A673 (cell line): ENCODE measurements around the gene TACC2. TPM values are rescaled to one million over a fixed set of nuclear protein-coding genes. Genes with fewer than 3 reads are reported as not detected.

Experiments
- BruUV-seq: library from RNA; stranded (reverse); fragments of 400-500 nt; replicated peaks from 2 replicates; lab custom pipeline; 2021; lab: Mats Ljungman, UMichigan
- CTCF ChIA-PET: fragments of 300-600 bp; sonication (Branson Sonifier 250); formaldehyde crosslinking; loops from one replicate; lab custom pipeline; 2022; ENCODE audit warnings: antibody characterized with exemption; lab: Charles Lee
- POLR2A ChIA-PET: fragments of 300-600 bp; sonication (Branson Sonifier 250); formaldehyde crosslinking; loops from one replicate; lab custom pipeline; 2022; ENCODE audit warnings: antibody characterized with exemption; ENCODE audit not compliant: low non-redundant PET; lab: Charles Lee
- DNase-seq: peaks from one replicate; pipeline ENCODE4 v3.0.0-alpha.2; 2015; ENCODE audit warnings: low spot score
- H3K27ac ChIP-seq: fragments of 200-600 bp; sonication (generic); 2 replicates; pipeline ENCODE4 v1.5.1; 2016; ENCODE audit warnings: mixed run types, low read depth, mild to moderate bottlenecking, mixed read lengths, antibody characterized with exemption, low read length; ENCODE audit not compliant: poor library complexity, severe bottlenecking
- H3K27me3 ChIP-seq: fragments of 200-600 bp; sonication (generic); replicated peaks from 2 replicates; pipeline ENCODE4 v1.6.1; 2017; ENCODE audit warnings: mixed run types, low read depth, mild to moderate bottlenecking, mixed read lengths, antibody characterized with exemption, low read length; ENCODE audit not compliant: insufficient read depth, poor library complexity
- H3K36me3 ChIP-seq: fragments of 200-600 bp; sonication (generic); 2 replicates; pipeline ENCODE4 v1.6.1; 2016; ENCODE audit warnings: mixed run types, mild to moderate bottlenecking, mixed read lengths, antibody characterized with exemption, low read length; ENCODE audit not compliant: insufficient read depth, poor library complexity, severe bottlenecking
- H3K4me1 ChIP-seq: fragments of 200-600 bp; sonication (generic); 2 replicates; pipeline ENCODE4 v1.6.1; 2017; ENCODE audit warnings: mixed run types, mild to moderate bottlenecking, mixed read lengths, antibody characterized with exemption, low read length; ENCODE audit not compliant: insufficient read depth, poor library complexity, severe bottlenecking
- H3K4me3 ChIP-seq: fragments of 200-600 bp; sonication (generic); 2 replicates; pipeline ENCODE4 v1.5.1; 2016; ENCODE audit warnings: low read depth, mixed run types, mild to moderate bottlenecking, mixed read lengths, low read length; ENCODE audit not compliant: poor library complexity, severe bottlenecking
- H3K9me3 ChIP-seq: fragments of 200-600 bp; sonication (generic); 2 replicates; pipeline ENCODE4 v1.6.1; 2016; ENCODE audit warnings: mixed run types, low read depth, mild to moderate bottlenecking, mixed read lengths, antibody characterized with exemption, low read length; ENCODE audit not compliant: poor library complexity, severe bottlenecking
- EZH2 ChIP-seq: fragments of 200-600 bp; sonication (generic); IDR thresholded peaks from 2 replicates; pipeline ENCODE4 v1.6.1; 2017; ENCODE audit warnings: borderline replicate concordance, low read depth, mild to moderate bottlenecking, mixed read lengths, antibody characterized with exemption, low read length; ENCODE audit not compliant: poor library complexity, severe bottlenecking
- intact Hi-C: fragments of 100-400 bp; cut with micrococcal nuclease; formaldehyde crosslinking; loops from one replicate; pipeline ENCODE4 v1.10.0; 2022; ENCODE audit not compliant: unreplicated experiment
- total RNA-seq: library from RNA; stranded (reverse); gene quantifications from 2 replicates; pipeline ENCODE4 v1.2.3, GENCODE V29; 2021
- TF ChIP-seq, protein P1 (sequence below): fragments of 300-800, 200-600 bp; sonication (generic); conservative IDR thresholded peaks from 2 replicates; pipeline ENCODE4 v1.5.1; 2017; ENCODE audit warnings: low read depth, mild to moderate bottlenecking, antibody characterized with exemption, low read length, moderate library complexity, mixed read lengths

The TACC2 gene
- total RNA-seq, 1 experiment from 2014 or later: 0.62 TPM

GRCh38 chr10:122159141-122159970, 170.4 kb downstream of the TACC2 start:
- ChIA-PET CTCF (no interaction called here), POLR2A (no interaction called here)
- Histone ChIP-seq H3K4me1 (no peaks in the 10 kb centered on the region), H3K27me3 (peaks cover 72% of the 10 kb centered on the region), H3K9me3 (no peaks in the 10 kb centered on the region), H3K36me3 (no peaks in the 10 kb centered on the region), H3K27ac (no peak overlapping the region), H3K4me3 (no peak overlapping the region)
- intact Hi-C loops: no loop called here
- DNase-seq: no peak
- no TSS peak for BruUV-seq
- TF ChIP-seq EZH2: no peak

GRCh38 chr10:122161795-122162194, 172.8 kb downstream of the TACC2 start:
- no peaks in the 10 kb centered on the region for H3K36me3 ChIP-seq
- CTCF ChIA-PET: no interaction called here
- no peak for DNase-seq
- TF ChIP-seq, protein P1, sequence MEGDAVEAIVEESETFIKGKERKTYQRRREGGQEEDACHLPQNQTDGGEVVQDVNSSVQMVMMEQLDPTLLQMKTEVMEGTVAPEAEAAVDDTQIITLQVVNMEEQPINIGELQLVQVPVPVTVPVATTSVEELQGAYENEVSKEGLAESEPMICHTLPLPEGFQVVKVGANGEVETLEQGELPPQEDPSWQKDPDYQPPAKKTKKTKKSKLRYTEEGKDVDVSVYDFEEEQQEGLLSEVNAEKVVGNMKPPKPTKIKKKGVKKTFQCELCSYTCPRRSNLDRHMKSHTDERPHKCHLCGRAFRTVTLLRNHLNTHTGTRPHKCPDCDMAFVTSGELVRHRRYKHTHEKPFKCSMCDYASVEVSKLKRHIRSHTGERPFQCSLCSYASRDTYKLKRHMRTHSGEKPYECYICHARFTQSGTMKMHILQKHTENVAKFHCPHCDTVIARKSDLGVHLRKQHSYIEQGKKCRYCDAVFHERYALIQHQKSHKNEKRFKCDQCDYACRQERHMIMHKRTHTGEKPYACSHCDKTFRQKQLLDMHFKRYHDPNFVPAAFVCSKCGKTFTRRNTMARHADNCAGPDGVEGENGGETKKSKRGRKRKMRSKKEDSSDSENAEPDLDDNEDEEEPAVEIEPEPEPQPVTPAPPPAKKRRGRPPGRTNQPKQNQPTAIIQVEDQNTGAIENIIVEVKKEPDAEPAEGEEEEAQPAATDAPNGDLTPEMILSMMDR: no peak
- no peak for TF ChIP-seq EZH2
- no peaks in the 10 kb centered on the region for H3K4me1 ChIP-seq
- intact Hi-C loops: no loop called here
- no TSS peak for BruUV-seq
- no peaks in the 10 kb centered on the region for H3K9me3 ChIP-seq
- H3K4me3 ChIP-seq: no peak overlapping the region
- peaks cover 91% of the 10 kb centered on the region for H3K27me3 ChIP-seq
- H3K27ac ChIP-seq: no peak overlapping the region
- POLR2A ChIA-PET: no interaction called here

DNA sequence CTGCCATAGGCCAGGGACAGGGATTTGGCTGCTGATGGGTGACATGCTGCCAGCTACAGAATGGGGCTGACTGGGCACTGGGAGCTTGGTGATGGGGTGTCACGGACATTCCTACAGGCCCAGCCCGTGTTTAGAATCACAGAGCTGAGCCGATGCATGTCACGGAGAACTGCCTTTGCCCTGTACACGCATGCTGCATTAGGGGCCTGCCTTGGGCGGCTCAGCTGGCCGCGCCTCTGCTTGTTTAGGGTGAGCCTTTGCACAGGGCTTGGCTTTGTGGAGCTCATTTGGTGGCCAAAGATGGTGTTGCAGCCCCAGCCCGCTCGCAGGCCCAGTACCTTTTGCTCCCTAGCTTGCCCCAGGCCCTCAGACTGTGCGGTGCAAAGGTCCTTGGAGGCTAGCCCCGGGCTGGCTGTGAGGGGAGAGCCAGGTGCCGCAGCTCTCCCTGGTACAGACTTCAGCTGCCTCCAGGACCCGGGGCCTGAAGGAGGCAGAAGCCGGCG, 173.8 kb downstream of the TACC2 start:
- ChIA-PET CTCF (no interaction called here), POLR2A (no interaction called here)
- BruUV-seq: no TSS peak
- peak overlapping the region; percentile 36 for H3K4me3 ChIP-seq
- no peak for DNase-seq
- no peak for TF ChIP-seq EZH2
- TF ChIP-seq, protein P1: no peak
- no peaks in the 10 kb centered on the region for H3K4me1 ChIP-seq
- no peak overlapping the region for H3K27ac ChIP-seq
- peaks cover 98% of the 10 kb centered on the region for H3K27me3 ChIP-seq
- H3K9me3 ChIP-seq: no peaks in the 10 kb centered on the region
- intact Hi-C loops: no loop called here
- H3K36me3 ChIP-seq: no peaks in the 10 kb centered on the region
